H9 (cell line): ENCODE data around the gene ARL8A. TPM values are rescaled to one million over a fixed set of nuclear protein-coding genes. Genes with fewer than 3 reads are reported as not detected.

Source experiments
- DNase-seq: peaks from one replicate; pipeline ENCODE4 v3.0.0-alpha.2; 2017
- H2AFZ ChIP-seq: one replicate; pipeline ENCODE4 v1.6.1; 2013; ENCODE audit warnings: mild to moderate bottlenecking, low read length, control low read depth, moderate library complexity
- H2AK5ac ChIP-seq: 2 replicates; pipeline ENCODE4 v1.6.1; 2013; ENCODE audit warnings: low read length, control low read depth, mixed read lengths; ENCODE audit not compliant: insufficient read length
- H2BK120ac ChIP-seq: one replicate; pipeline ENCODE4 v1.6.1; 2013; ENCODE audit warnings: low read depth, mild to moderate bottlenecking, low read length, control low read depth, inconsistent platforms; ENCODE audit not compliant: poor library complexity, severe bottlenecking
- H2BK12ac ChIP-seq: 2 replicates; pipeline ENCODE4 v1.6.1; 2013; ENCODE audit warnings: low read length, control low read depth, mixed read lengths, low read depth; ENCODE audit not compliant: insufficient read length
- H2BK15ac ChIP-seq: 2 replicates; pipeline ENCODE4 v1.6.1; 2013; ENCODE audit warnings: low read depth, low read length, control low read depth
- H2BK20ac ChIP-seq: one replicate; pipeline ENCODE4 v1.6.1; 2013; ENCODE audit warnings: low read depth, mild to moderate bottlenecking, low read length, control low read depth, inconsistent platforms; ENCODE audit not compliant: poor library complexity, severe bottlenecking
- H2BK5ac ChIP-seq: 2 replicates; pipeline ENCODE4 v1.6.1; 2013; ENCODE audit warnings: low read length, control low read depth, mixed read lengths; ENCODE audit not compliant: insufficient read length
- H3K14ac ChIP-seq: 2 replicates; pipeline ENCODE4 v1.6.1; 2013; ENCODE audit warnings: low read length, control low read depth; ENCODE audit not compliant: insufficient read depth
- H3K18ac ChIP-seq: 2 replicates; pipeline ENCODE4 v1.6.1; 2013; ENCODE audit warnings: low read depth, mild to moderate bottlenecking, mixed read lengths, low read length, control low read depth; ENCODE audit not compliant: insufficient read length
- H3K23ac ChIP-seq: 2 replicates; pipeline ENCODE4 v1.6.1; 2013; ENCODE audit warnings: low read length, control low read depth, mixed read lengths, low read depth; ENCODE audit not compliant: insufficient read length
- H3K23me2 ChIP-seq: 2 replicates; pipeline ENCODE4 v1.6.1; 2013; ENCODE audit warnings: low read depth, mild to moderate bottlenecking, mixed read lengths, low read length, control low read depth; ENCODE audit not compliant: insufficient read length, poor library complexity, severe bottlenecking
- H3K27ac ChIP-seq: 2 replicates; pipeline ENCODE4 v1.5.1; 2013; ENCODE audit warnings: low read length, control low read depth, mixed read lengths, low read depth; ENCODE audit not compliant: insufficient read length
- H3K27me3 ChIP-seq: 2 replicates; pipeline ENCODE4 v1.6.1; 2013; ENCODE audit warnings: low read length, control low read depth, inconsistent platforms; ENCODE audit not compliant: insufficient read depth
- H3K4ac ChIP-seq: 2 replicates; pipeline ENCODE4 v1.6.1; 2013; ENCODE audit warnings: low read depth, mild to moderate bottlenecking, control low read depth, inconsistent platforms, low read length, moderate library complexity
- H3K4me1 ChIP-seq: 2 replicates; pipeline ENCODE4 v1.6.1; 2013; ENCODE audit warnings: low read length, control low read depth, inconsistent platforms; ENCODE audit not compliant: insufficient read depth
- H3K4me2 ChIP-seq: 2 replicates; pipeline ENCODE4 v1.6.1; 2013; ENCODE audit warnings: low read length, control low read depth, mixed read lengths; ENCODE audit not compliant: insufficient read length, insufficient read depth
- H3K56ac ChIP-seq: 2 replicates; pipeline ENCODE4 v1.6.1; 2013; ENCODE audit warnings: low read depth, mild to moderate bottlenecking, mixed read lengths, low read length, control low read depth; ENCODE audit not compliant: insufficient read length
- H3K79me1 ChIP-seq: 2 replicates; pipeline ENCODE4 v1.6.1; 2013; ENCODE audit warnings: low read depth, mild to moderate bottlenecking, moderate library complexity, low read length, control low read depth, inconsistent platforms; ENCODE audit not compliant: insufficient read depth, poor library complexity, severe bottlenecking
- H3K79me2 ChIP-seq: 2 replicates; pipeline ENCODE4 v1.6.1; 2013; ENCODE audit warnings: low read length, control low read depth, inconsistent platforms; ENCODE audit not compliant: insufficient read depth
- H3K9ac ChIP-seq: 2 replicates; pipeline ENCODE4 v1.6.1; 2013; ENCODE audit warnings: low read length, control low read depth, mixed read lengths; ENCODE audit not compliant: insufficient read length; ENCODE audit errors: extremely low read depth
- H3K9me3 ChIP-seq: one replicate; pipeline ENCODE4 v1.6.1; 2013; ENCODE audit warnings: low read depth, low read length, inconsistent platforms; ENCODE audit not compliant: control insufficient read depth
- H3T11ph ChIP-seq: one replicate; pipeline ENCODE4 v1.6.1; 2013; ENCODE audit warnings: mild to moderate bottlenecking, low read length, control low read depth, inconsistent platforms
- H4K20me1 ChIP-seq: one replicate; pipeline ENCODE4 v1.6.1; 2013; ENCODE audit not compliant: control insufficient read depth, insufficient read length, insufficient read depth
- H4K5ac ChIP-seq: 2 replicates; pipeline ENCODE4 v1.6.1; 2013; ENCODE audit warnings: low read depth, mild to moderate bottlenecking, mixed read lengths, low read length, control low read depth; ENCODE audit not compliant: insufficient read length
- H4K8ac ChIP-seq: replicated peaks from 2 replicates; pipeline ENCODE4 v1.6.1; 2013; ENCODE audit warnings: low read length, control low read depth, mixed read lengths, low read depth; ENCODE audit not compliant: insufficient read length
- H4K91ac ChIP-seq: 2 replicates; pipeline ENCODE4 v1.6.1; 2013; ENCODE audit warnings: low read depth, mild to moderate bottlenecking, moderate library complexity, mixed read lengths, low read length, control low read depth; ENCODE audit not compliant: insufficient read length
- H3K27ac Mint-ChIP-seq, 3 experiments: 2 replicates in 2 of 3; 3 replicates in 1 of 3; pipeline ENCODE4 v1.8.0; 2020 to 2021; ENCODE audit warnings: mixed read lengths in 3 of 3, mild to moderate bottlenecking in 1 of 3, moderate library complexity in 1 of 3
- H3K27me3 Mint-ChIP-seq: 2 replicates; pipeline ENCODE4 v1.8.0; 2021; ENCODE audit warnings: low read depth, mild to moderate bottlenecking, moderate library complexity, mixed read lengths
- H3K36me3 Mint-ChIP-seq, 3 experiments: 2 replicates in 2 of 3; 3 replicates in 1 of 3; pipeline ENCODE4 v1.8.0; 2020 to 2021; ENCODE audit warnings: low read depth in 3 of 3, mixed read lengths in 3 of 3; ENCODE audit not compliant: insufficient read depth in 1 of 3
- H3K4me1 Mint-ChIP-seq, 2 experiments: 2 replicates each; pipeline ENCODE4 v1.8.0; 2020; ENCODE audit warnings: mixed read lengths in 2 of 2
- H3K4me3 Mint-ChIP-seq, 2 experiments: 2 replicates in 1 of 2; 3 replicates in 1 of 2; pipeline ENCODE4 v1.8.0; 2020 to 2021; ENCODE audit warnings: mild to moderate bottlenecking in 2 of 2, mixed read lengths in 2 of 2, moderate library complexity in 1 of 2
- H3K9me3 Mint-ChIP-seq, 2 experiments: 2 replicates in 1 of 2; 3 replicates in 1 of 2; pipeline ENCODE4 v1.8.0; 2020; ENCODE audit warnings: mild to moderate bottlenecking in 2 of 2, mixed read lengths in 2 of 2, moderate library complexity in 1 of 2
- CTCF ChIP-seq: fragments of 200-600 bp; sonication (generic); conservative IDR thresholded peaks from 3 replicates; pipeline ENCODE4 v1.8.0; 2021; ENCODE audit warnings: antibody characterized with exemption, mild to moderate bottlenecking
- WGBS: extraction: QIAGEN DNeasy Blood & Tissue Kit; methylation state at CpG from one replicate; pipeline ENCODE4 v1.1.7; 2013; ENCODE audit warnings: missing lambda C conversion rate, low lambda C conversion rate, mixed read lengths; ENCODE audit not compliant: insufficient read length; ENCODE audit errors: extremely low coverage; 5-methylcytosine and 5-hydroxymethylcytosine counted together
- total RNA-seq: library from RNA; stranded (reverse); gene quantifications from 2 replicates; pipeline ENCODE4 v1.2.1, GENCODE V29; 2021

ARL8A gene
- total RNA-seq, 1 experiment from 2014 or later: 67.2 TPM

- H3K4me1 Mint-ChIP-seq: peaks cover 34 to 55% of the 10 kb centered on the region in 2 experiments
- Histone ChIP-seq H2BK12ac (no peak overlapping the region), H3K56ac (no peak overlapping the region), H2AK5ac (no peak overlapping the region), H2BK5ac (no peak overlapping the region), H3K4ac (no peak overlapping the region), H3K79me2 (no peaks in the 10 kb centered on the region), H3K79me1 (no peaks in the 10 kb centered on the region), H4K91ac (no peak overlapping the region), H3K4me2 (no peak overlapping the region), H3K9ac (no peak overlapping the region), H3K23me2 (no peaks in the 10 kb centered on the region), H2BK15ac (no peak overlapping the region), H2BK120ac (no peak overlapping the region), H3K27me3 (no peaks in the 10 kb centered on the region), H2AFZ (no peak overlapping the region), H3T11ph (no peak overlapping the region), H4K20me1 (no peaks in the 10 kb centered on the region), H3K9me3 (no peaks in the 10 kb centered on the region), H3K23ac (no peak overlapping the region), H3K4me1 (peaks cover 8% of the 10 kb centered on the region; the same call in 1 of the 2 replicates), H4K8ac (no peak overlapping the region), H3K14ac (no peak overlapping the region), H4K5ac (no peak overlapping the region), H3K27ac (no peak overlapping the region), H2BK20ac (no peak overlapping the region), H3K18ac (no peak overlapping the region)
- TF ChIP-seq CTCF: no peak
- H3K27ac Mint-ChIP-seq: peak overlapping the region in 1 of 3 experiments; percentile 46; a peak in 1 of 7 replicates
- DNase-seq: peak; percentile 30
- no peak overlapping the region; a peak in 1 of 5 replicates for H3K4me3 Mint-ChIP-seq
- no peaks in the 10 kb centered on the region; the same call in 1 of the 2 replicates for H3K27me3 Mint-ChIP-seq
- no peaks in the 10 kb centered on the region; a peak in 1 of 7 replicates for H3K36me3 Mint-ChIP-seq
- H3K9me3 Mint-ChIP-seq: no peaks in the 10 kb centered on the region
- no CpG with 5 or more reads among the region's 22 CpGs for WGBS
Measured at GRCh38 chr1:202161151-202162046, 16.9 kb upstream of the ARL8A start.
